ENCODE data around the gene ATF1.
"Not testable (repeated sequence)": the region's sequence is repeated elsewhere in the genome, so short reads cannot be mapped to it uniquely, and the experiment has no call there.

The ATF1 gene

DNA sequence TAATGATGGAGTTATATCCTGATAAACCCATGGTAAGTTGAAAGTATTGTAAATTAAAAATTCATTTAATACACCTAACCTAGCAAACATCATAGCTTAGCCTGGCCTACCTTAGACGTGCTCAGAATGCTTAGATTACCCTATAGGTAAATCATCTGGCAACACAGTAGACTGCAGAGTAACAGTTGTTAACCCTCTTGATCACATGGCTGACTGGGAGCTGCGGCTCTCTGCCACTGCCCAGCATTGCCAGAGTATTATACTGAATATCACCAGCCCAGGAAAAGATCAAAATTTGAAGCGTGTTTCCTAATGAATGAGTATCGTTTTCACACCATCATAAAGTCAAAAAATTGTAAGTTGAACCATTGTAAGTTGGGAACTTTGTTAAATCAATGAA is 61.0 kb downstream of the ATF1 start:
- Mint-ChIP-seq H3K27ac (ENCODE audit: low read depth) (peak overlapping the region; percentile 90), H3K9me3 (no peaks in the 10 kb centered on the region), H3K4me3 (peak overlapping the region; percentile 19), H3K4me1 (no peaks in the 10 kb centered on the region), H3K36me3 (ENCODE audit: insufficient read depth) (peaks cover 4% of the 10 kb centered on the region), H3K27me3 (peaks cover 12% of the 10 kb centered on the region)
- DNase-seq (ENCODE audit: low spot score in 2 of 2) (no peak), ATAC-seq (replicated peaks; ENCODE audit: extremely low read depth, poor library complexity, severe bottlenecking) (peak; percentile 43)

DNA sequence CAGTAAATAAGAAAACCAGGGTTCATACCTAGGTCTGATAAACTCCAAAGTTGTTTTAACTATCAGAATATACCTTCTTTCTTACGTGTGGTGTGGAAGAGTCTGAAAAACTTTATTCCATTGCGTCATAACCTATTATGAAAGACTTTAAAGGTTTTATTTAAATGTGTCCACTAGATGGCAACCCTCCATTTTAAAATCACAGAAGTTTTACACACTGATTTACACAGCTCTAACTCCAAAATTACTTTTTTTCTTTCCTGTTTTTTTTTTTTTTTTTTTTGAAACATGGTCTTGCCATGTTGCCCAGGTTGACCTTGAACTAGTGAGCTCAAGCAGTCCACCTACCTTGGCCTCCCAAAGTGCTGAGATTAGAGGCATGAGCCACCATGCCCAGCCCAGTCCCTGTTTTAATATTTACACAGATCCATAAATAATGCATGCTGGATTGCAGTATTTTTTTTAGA is 61.5 kb downstream of the ATF1 start:
- H3K27me3 Mint-ChIP-seq, result peaks cover 12% of the 10 kb centered on the region
- no peaks in the 10 kb centered on the region for H3K9me3 Mint-ChIP-seq
- peak overlapping the region; percentile 90 for H3K27ac Mint-ChIP-seq (ENCODE audit: low read depth)
- no peaks in the 10 kb centered on the region for H3K4me1 Mint-ChIP-seq
- DNase-seq (ENCODE audit: low spot score in 2 of 2), result no peak
- peaks cover 4% of the 10 kb centered on the region for H3K36me3 Mint-ChIP-seq (ENCODE audit: insufficient read depth)
- peak overlapping the region; percentile 19 for H3K4me3 Mint-ChIP-seq
- ATAC-seq (replicated peaks; ENCODE audit: extremely low read depth, poor library complexity, severe bottlenecking), result peak; percentile 70

GRCh38 chr12:50828121-50828520 is 64.2 kb downstream of the ATF1 start:
- Mint-ChIP-seq H3K27me3 (peaks cover 35% of the 10 kb centered on the region), H3K4me3 (no peak overlapping the region), H3K36me3 (ENCODE audit: insufficient read depth) (peaks cover 4% of the 10 kb centered on the region), H3K27ac (ENCODE audit: low read depth) (peak overlapping the region; percentile 29), H3K4me1 (no peaks in the 10 kb centered on the region), H3K9me3 (no peaks in the 10 kb centered on the region)
- ATAC-seq (replicated peaks; ENCODE audit: extremely low read depth, poor library complexity, severe bottlenecking) (no peak), DNase-seq (ENCODE audit: low spot score in 2 of 2) (no peak)

GRCh38 chr12:50828886-50829285 is 65.0 kb downstream of the ATF1 start:
- no peak overlapping the region for H3K27ac Mint-ChIP-seq (ENCODE audit: low read depth)
- no peaks in the 10 kb centered on the region for H3K4me1 Mint-ChIP-seq
- H3K36me3 Mint-ChIP-seq (ENCODE audit: insufficient read depth), result peaks cover 4% of the 10 kb centered on the region
- H3K4me3 Mint-ChIP-seq, result no peak overlapping the region
- DNase-seq (ENCODE audit: low spot score in 2 of 2) (no peak), ATAC-seq (replicated peaks; ENCODE audit: extremely low read depth, poor library complexity, severe bottlenecking) (no peak)
- H3K9me3 Mint-ChIP-seq, result no peaks in the 10 kb centered on the region
- H3K27me3 Mint-ChIP-seq, result peaks cover 42% of the 10 kb centered on the region

DNA sequence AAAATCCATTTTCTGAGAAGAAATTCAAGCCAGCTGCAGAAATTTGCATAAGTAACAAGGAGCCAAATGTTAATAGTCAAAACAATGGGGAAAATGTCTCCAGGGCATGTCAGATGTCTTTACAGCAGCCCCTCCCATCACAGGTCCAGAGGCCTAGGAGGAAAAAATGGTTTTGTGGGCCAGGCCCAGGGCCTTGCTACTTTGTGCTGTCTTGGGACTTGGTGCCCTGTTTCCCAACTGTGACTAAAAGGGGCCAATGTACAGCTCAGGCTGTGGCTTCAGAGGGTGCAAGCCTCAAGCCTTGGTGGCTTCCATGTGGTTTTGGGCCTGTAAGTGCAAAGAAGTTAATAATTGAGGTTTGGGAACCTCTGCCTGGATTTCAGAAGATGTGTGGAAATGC is 69.9 kb downstream of the ATF1 start:
- not testable (repeated sequence) for H3K4me1 Mint-ChIP-seq
- H3K27me3 Mint-ChIP-seq, result peaks cover 71% of the 10 kb centered on the region

GRCh38 chr12:50839042-50839441 is 75.1 kb downstream of the ATF1 start:
- ATAC-seq (replicated peaks; ENCODE audit: extremely low read depth, poor library complexity, severe bottlenecking) (no peak), DNase-seq (ENCODE audit: low spot score in 2 of 2) (no peak)
- H3K36me3 Mint-ChIP-seq (ENCODE audit: insufficient read depth), result no peaks in the 10 kb centered on the region
- peaks cover 63% of the 10 kb centered on the region for H3K27me3 Mint-ChIP-seq
- no peak overlapping the region for H3K27ac Mint-ChIP-seq (ENCODE audit: low read depth)
- H3K4me1 Mint-ChIP-seq, result no peaks in the 10 kb centered on the region
- no peak overlapping the region for H3K4me3 Mint-ChIP-seq
- no peaks in the 10 kb centered on the region for H3K9me3 Mint-ChIP-seq

More for the DNA sequence above, 69.9 kb downstream of the ATF1 start:
- not testable (repeated sequence) for DNase-seq (ENCODE audit: low spot score in 2 of 2); H3K4me3 Mint-ChIP-seq; ATAC-seq (replicated peaks; ENCODE audit: extremely low read depth, poor library complexity, severe bottlenecking); H3K36me3 Mint-ChIP-seq (ENCODE audit: insufficient read depth); H3K9me3 Mint-ChIP-seq; H3K27ac Mint-ChIP-seq (ENCODE audit: low read depth)

DNA sequence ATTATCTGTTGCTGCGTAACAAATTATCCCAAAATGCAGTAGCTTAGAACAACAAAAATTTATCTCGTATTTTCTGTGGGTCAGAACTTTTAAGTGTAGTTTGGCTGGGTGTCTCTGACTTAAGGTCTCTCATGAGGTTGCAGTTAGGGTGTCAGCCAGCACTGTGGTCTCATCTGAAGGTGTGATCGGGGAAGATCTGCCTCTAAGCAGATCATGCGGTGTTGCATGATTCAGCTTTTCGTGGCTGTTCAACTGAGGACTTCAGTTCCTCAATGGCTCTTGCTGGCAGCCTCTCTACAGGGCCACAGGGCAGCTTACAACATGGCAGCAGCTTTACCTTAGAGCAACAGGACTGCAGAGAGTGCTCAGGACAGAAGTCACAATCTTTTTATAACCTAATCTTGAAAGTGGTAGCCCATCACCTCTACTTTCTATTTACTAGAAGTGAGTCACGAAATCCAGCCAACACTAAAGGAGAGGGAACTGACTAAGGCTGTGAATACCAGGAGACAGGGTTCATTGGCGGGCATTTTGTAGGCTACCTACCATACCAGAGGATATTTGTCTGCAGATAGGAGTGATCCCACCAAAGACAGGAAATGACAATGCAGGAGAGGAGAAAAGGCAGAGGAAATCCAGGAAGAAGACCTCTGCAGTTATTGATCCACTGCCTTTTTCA is 77.0 kb downstream of the ATF1 start:
- no peak overlapping the region for H3K4me3 Mint-ChIP-seq
- no peak for ATAC-seq (replicated peaks; ENCODE audit: extremely low read depth, poor library complexity, severe bottlenecking)
- DNase-seq (ENCODE audit: low spot score in 2 of 2), result no peak
- no peak overlapping the region for H3K27ac Mint-ChIP-seq (ENCODE audit: low read depth)
- no peaks in the 10 kb centered on the region for H3K9me3 Mint-ChIP-seq
- H3K27me3 Mint-ChIP-seq, result peaks cover 62% of the 10 kb centered on the region
- no peaks in the 10 kb centered on the region for H3K4me1 Mint-ChIP-seq
- H3K36me3 Mint-ChIP-seq (ENCODE audit: insufficient read depth), result no peaks in the 10 kb centered on the region

DNA sequence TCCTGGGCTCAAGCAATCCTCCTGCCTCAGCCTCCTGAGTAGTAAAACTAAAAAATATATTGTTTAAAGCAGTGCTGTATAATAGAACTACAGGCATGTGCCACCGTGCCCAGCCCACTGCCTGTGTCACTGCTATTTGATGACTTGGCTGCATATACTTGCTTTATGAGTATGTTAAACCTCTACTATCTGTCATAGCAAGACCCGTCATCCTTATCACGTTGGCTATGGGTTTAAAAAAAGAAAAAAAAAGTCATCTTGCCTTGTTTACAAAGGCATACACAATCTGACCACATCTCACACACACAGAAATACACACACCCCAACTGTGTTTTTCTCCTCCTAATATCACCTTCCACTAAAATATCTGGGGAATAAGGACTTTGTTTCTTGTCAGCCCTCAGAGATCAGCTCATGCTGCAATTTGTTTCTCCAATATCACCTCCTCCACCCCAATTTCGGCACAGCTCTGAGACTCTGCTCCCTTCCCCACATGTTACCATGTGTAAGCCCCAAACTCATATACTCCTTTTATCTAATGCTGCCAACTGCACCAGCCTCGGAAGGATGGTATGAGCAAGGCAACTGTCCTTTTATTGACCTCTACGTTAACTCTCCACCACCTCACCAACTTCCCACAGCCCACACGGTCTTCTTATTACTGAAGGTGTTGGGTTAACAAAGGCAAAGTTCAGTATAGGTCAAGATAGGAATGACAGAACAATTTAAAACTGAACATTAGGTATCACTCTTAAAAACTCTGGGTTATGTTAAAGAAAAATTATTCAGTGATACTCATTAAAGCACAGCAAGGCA is 78.0 kb downstream of the ATF1 start:
- no peak overlapping the region for H3K27ac Mint-ChIP-seq (ENCODE audit: low read depth)
- no peaks in the 10 kb centered on the region for H3K9me3 Mint-ChIP-seq
- H3K27me3 Mint-ChIP-seq, result peaks cover 53% of the 10 kb centered on the region
- DNase-seq (ENCODE audit: low spot score in 2 of 2) (no peak), ATAC-seq (replicated peaks; ENCODE audit: extremely low read depth, poor library complexity, severe bottlenecking) (no peak)
- no peaks in the 10 kb centered on the region for H3K4me1 Mint-ChIP-seq
- H3K4me3 Mint-ChIP-seq, result no peak overlapping the region
- H3K36me3 Mint-ChIP-seq (ENCODE audit: insufficient read depth), result no peaks in the 10 kb centered on the region

DNA sequence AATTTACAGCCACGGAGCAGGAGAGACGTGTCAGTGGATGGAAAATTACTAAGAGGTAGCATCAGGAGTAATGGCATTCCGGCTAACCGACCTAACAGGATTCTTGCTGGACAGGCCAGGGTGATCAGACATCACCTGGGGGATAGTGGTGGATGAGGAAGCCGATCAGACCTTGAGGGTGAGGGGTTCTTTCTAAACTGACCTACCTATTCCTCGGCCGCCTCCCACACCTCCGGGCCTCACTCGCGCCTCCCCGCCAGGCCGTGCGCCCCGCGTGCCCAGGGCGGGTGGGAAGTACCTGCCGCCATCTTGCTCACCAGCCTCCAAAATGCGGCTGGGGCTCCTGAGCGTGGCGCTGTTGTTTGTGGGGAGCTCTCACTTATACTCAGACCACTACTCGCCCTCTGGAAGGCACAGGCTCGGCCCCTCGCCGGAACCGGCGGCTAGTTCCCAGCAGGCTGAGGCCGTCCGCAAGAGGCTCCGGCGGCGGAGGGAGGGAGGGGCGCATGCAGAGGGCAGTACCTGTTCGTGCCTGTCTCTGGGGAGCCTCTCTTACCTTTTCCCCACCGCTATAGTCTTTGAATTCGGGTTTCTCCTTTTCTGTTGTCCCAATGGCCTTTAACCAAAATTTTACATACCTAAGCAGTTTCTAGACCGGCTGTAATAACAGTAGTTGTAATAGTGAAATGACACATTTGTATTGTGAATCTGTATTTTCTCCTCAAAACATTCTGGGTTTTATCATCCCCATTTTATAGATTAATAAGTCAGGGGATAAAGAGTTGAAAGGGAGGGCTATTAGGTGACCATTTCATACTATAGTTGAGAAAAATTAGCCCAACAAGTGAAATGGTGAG is 79.0 kb downstream of the ATF1 start, which contains the start of gene TMPRSS12:
TSS of gene TMPRSS12 (plus strand) at position 290 of the 857 bp plus-strand sequence. CDS start at position 329, 39 bp downstream.
- H3K27me3 Mint-ChIP-seq, result peaks cover 46% of the 10 kb centered on the region
- no peak for ATAC-seq (replicated peaks; ENCODE audit: extremely low read depth, poor library complexity, severe bottlenecking)
- H3K27ac Mint-ChIP-seq (ENCODE audit: low read depth), result no peak within 1 kb of the TSS

GRCh38 chr12:50845021-50845647 is 81.2 kb downstream of the ATF1 start:
- H3K9me3 Mint-ChIP-seq, result no peaks in the 10 kb centered on the region
- no peak overlapping the region for H3K4me3 Mint-ChIP-seq
- DNase-seq (ENCODE audit: low spot score in 2 of 2) (no peak), ATAC-seq (replicated peaks; ENCODE audit: extremely low read depth, poor library complexity, severe bottlenecking) (no peak)
- no peak overlapping the region for H3K27ac Mint-ChIP-seq (ENCODE audit: low read depth)
- no peaks in the 10 kb centered on the region for H3K4me1 Mint-ChIP-seq
- peaks cover 58% of the 10 kb centered on the region for H3K27me3 Mint-ChIP-seq
- H3K36me3 Mint-ChIP-seq (ENCODE audit: insufficient read depth), result no peaks in the 10 kb centered on the region

More for the DNA sequence above, 79.0 kb downstream of the ATF1 start, which contains the start of gene TMPRSS12:
- DNase-seq (ENCODE audit: low spot score in 2 of 2), result no peak
- Mint-ChIP-seq H3K9me3 (no peaks in the 10 kb centered on the region), H3K36me3 (ENCODE audit: insufficient read depth) (no peaks in the 10 kb centered on the region), H3K4me1 (no peaks in the 10 kb centered on the region), H3K4me3 (no peak within 1 kb of the TSS)

DNA sequence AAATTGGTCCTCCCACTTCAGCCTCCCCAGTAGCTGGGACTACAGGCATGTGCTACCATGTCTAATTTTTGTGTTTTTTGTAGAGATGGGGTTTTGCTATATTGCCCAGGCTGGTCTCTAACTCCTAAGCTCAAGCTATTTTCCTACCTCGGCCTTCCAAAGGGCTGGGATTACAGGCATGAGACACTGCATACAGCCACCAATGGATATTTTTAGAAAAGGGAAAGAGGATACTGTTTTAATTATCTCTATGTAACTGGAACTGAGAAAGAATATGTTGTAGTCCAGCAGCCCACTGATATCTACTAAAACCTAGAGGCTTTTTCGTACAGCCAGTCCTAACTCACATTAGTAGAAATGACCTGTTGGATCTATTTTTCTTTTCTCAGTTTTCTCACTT is 85.1 kb downstream of the ATF1 start:
- ATAC-seq (replicated peaks; ENCODE audit: extremely low read depth, poor library complexity, severe bottlenecking), result no peak
- H3K4me1 Mint-ChIP-seq, result no peaks in the 10 kb centered on the region
- no peak for DNase-seq (ENCODE audit: low spot score in 2 of 2)
- H3K27me3 Mint-ChIP-seq, result peaks cover 66% of the 10 kb centered on the region
- no peaks in the 10 kb centered on the region for H3K36me3 Mint-ChIP-seq (ENCODE audit: insufficient read depth)
- H3K27ac Mint-ChIP-seq (ENCODE audit: low read depth), result no peak overlapping the region
- H3K4me3 Mint-ChIP-seq, result no peak overlapping the region
- H3K9me3 Mint-ChIP-seq, result peaks cover 5% of the 10 kb centered on the region

DNA sequence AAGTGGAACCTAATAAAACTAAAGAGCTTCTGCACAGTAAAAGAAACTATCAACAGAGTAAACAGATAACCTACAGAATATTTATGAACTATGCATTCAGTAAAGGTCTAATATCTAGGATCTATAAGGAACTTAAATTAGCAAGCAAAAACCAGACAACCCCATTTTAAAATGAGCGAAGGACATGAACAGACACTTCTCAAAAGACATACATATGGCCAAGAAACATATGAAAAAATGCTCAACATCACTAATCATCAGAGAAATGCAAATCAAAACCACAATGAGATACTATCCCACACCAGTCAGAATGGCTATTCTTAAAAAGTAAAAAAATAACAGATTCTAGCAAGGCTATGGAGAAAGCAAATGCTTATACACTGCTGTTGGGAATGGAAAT is 91.3 kb downstream of the ATF1 start:
- DNase-seq (ENCODE audit: low spot score in 2 of 2); H3K27ac Mint-ChIP-seq (ENCODE audit: low read depth); H3K4me1 Mint-ChIP-seq; H3K9me3 Mint-ChIP-seq; ATAC-seq (replicated peaks; ENCODE audit: extremely low read depth, poor library complexity, severe bottlenecking); H3K4me3 Mint-ChIP-seq; H3K36me3 Mint-ChIP-seq (ENCODE audit: insufficient read depth): not testable (repeated sequence)
- H3K27me3 Mint-ChIP-seq, result peaks cover 45% of the 10 kb centered on the region

Measured in central memory CD8-positive, alpha-beta T cell (primary cell).